ENCODE measurements around the gene ZNF473.

DNA sequence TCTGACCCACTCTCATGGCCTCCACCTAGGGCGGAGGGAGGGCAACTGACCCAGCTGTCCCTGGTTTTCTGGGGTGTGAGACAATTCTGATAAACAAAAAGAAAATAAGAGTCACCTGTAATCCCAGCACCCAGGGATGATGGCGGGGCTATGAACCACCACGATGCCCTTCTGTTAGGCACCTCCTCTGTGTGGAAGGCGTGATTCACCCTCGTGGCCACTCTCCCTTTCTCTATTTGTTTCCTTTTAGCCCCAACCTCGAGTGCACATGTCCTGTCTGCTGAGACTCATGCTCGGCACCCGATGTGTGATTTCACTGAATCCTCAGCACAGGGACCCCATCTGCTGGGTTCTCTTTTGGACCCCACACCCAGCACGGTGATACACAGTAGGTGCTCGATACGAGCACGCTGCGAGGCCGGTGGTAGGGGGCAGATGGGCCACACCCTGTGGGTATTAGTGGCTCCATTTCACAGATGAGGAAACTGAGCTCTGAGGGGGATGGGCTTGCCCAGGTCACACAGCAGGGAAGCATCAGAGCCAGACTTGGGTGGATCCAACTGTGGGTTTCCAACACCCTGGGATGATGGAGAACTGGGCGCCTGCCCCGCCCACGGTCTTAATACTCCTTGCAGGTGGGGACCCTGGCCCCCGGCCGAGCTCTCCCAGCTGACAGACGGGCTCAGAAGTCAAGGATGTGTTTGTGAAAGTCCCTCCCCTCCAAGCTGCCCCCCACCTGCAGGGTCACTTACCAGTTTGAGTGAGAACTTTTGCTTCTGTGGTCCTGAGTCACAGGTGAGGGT, 25.6 kb upstream of the ZNF473 start:
- TF ChIP-seq, protein P1, sequence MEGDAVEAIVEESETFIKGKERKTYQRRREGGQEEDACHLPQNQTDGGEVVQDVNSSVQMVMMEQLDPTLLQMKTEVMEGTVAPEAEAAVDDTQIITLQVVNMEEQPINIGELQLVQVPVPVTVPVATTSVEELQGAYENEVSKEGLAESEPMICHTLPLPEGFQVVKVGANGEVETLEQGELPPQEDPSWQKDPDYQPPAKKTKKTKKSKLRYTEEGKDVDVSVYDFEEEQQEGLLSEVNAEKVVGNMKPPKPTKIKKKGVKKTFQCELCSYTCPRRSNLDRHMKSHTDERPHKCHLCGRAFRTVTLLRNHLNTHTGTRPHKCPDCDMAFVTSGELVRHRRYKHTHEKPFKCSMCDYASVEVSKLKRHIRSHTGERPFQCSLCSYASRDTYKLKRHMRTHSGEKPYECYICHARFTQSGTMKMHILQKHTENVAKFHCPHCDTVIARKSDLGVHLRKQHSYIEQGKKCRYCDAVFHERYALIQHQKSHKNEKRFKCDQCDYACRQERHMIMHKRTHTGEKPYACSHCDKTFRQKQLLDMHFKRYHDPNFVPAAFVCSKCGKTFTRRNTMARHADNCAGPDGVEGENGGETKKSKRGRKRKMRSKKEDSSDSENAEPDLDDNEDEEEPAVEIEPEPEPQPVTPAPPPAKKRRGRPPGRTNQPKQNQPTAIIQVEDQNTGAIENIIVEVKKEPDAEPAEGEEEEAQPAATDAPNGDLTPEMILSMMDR (IDR thresholded peaks at IDR 0.05): no peak
- no peak for TF ChIP-seq ZFX (IDR thresholded peaks at IDR 0.05; ENCODE audit: borderline replicate concordance)
